ENCODE results near the gene ZBBX.
"Not testable (repeated sequence)": the region's sequence is repeated elsewhere in the genome, so short reads cannot be mapped to it uniquely, and the experiment has no call there.

ZBBX gene

GRCh38 chr3:167380004-167380689 lies at the start of gene ZBBX:
TSS of gene ZBBX (minus strand) at chr3:167380297. CDS start at chr3:167372901, 7,396 bp downstream.
- DNase-seq, result peak; percentile 91

GRCh38 chr3:167426962-167427361 lies 46.9 kb upstream of the ZBBX start:
- DNase-seq, result not testable (repeated sequence)

- DNase-seq, result not testable (repeated sequence)
Measured at GRCh38 chr3:167422396-167422795, 42.3 kb upstream of the ZBBX start.

- no peak for DNase-seq
Measured at GRCh38 chr3:167409611-167410010, 29.5 kb upstream of the ZBBX start.

- peak; percentile 64 for DNase-seq
Measured at GRCh38 chr3:167406876-167407492, 26.9 kb upstream of the ZBBX start.

- no peak for DNase-seq
Measured at GRCh38 chr3:167397826-167398225, 17.7 kb upstream of the ZBBX start.

- no peak for DNase-seq
Measured at GRCh38 chr3:167396075-167396474, 16.0 kb upstream of the ZBBX start.

- no peak for DNase-seq
Measured at GRCh38 chr3:167394003-167394402, 13.9 kb upstream of the ZBBX start.

GRCh38 chr3:167382155-167382554 lies 2.1 kb upstream of the ZBBX start:
- no peak for DNase-seq

- DNase-seq, result no peak
Measured at GRCh38 chr3:167375478-167375877, 4.6 kb downstream of the ZBBX start.

- no peak for DNase-seq
Measured at GRCh38 chr3:167372138-167372537, 8.0 kb downstream of the ZBBX start.

- no peak for DNase-seq
Measured at GRCh38 chr3:167361948-167362347, 18.1 kb downstream of the ZBBX start.

GRCh38 chr3:167361306-167361705 lies 18.8 kb downstream of the ZBBX start:
- DNase-seq, result no peak

GRCh38 chr3:167355446-167355845 lies 24.7 kb downstream of the ZBBX start:
- no peak for DNase-seq

GRCh38 chr3:167354751-167355150 lies 25.3 kb downstream of the ZBBX start:
- no peak for DNase-seq

GRCh38 chr3:167350245-167350862 lies 29.7 kb downstream of the ZBBX start:
- DNase-seq, result no peak

- no peak for DNase-seq
Measured at GRCh38 chr3:167346171-167346570, 33.9 kb downstream of the ZBBX start.

- no peak for DNase-seq
Measured at GRCh38 chr3:167330993-167331785, 48.9 kb downstream of the ZBBX start.

GRCh38 chr3:167323572-167323971 lies 56.5 kb downstream of the ZBBX start:
- no peak for DNase-seq

- no peak for DNase-seq
Measured at GRCh38 chr3:167318996-167319615, 61.0 kb downstream of the ZBBX start.

GRCh38 chr3:167318306-167318705 lies 61.8 kb downstream of the ZBBX start:
- no peak for DNase-seq

- no peak for DNase-seq
Measured at GRCh38 chr3:167306319-167306718, 73.8 kb downstream of the ZBBX start.

- no peak for DNase-seq
Measured at GRCh38 chr3:167305340-167305890, 74.7 kb downstream of the ZBBX start.
